ENCODE measurements around the gene SLC35F5. TPM values are rescaled to one million over a fixed set of nuclear protein-coding genes. Genes with fewer than 3 reads are reported as not detected.
"Not testable (repeated sequence)": the region's sequence is repeated elsewhere in the genome, so short reads cannot be mapped to it uniquely, and the experiment has no call there.

Gene SLC35F5
- total RNA-seq, 2 donors from 2014 or later: 29.1 to 29.8 TPM

- Mint-ChIP-seq H3K27ac (no peak overlapping the region), H3K36me3 (ENCODE audit: insufficient read depth in 2 of 2) (no peaks in the 10 kb centered on the region), H3K4me3 (no peak overlapping the region), H3K9me3 (no peaks in the 10 kb centered on the region), H3K27me3 (ENCODE audit: low read depth) (no peaks in the 10 kb centered on the region), H3K4me1 (ENCODE audit: low read depth) (peaks cover 4% of the 10 kb centered on the region)
- DNase-seq (no peak), ATAC-seq (replicated peaks in 1 of 2) (no peak)
These were observed 84.0 kb downstream of the SLC35F5 start for GRCh38 chr2:113672326-113672932.

GRCh38 chr2:113669013-113669412, 87.4 kb downstream of the SLC35F5 start:
- not testable (repeated sequence) for H3K9me3 Mint-ChIP-seq; H3K36me3 Mint-ChIP-seq (ENCODE audit: insufficient read depth in 2 of 2); H3K27me3 Mint-ChIP-seq (ENCODE audit: low read depth); H3K4me3 Mint-ChIP-seq; H3K4me1 Mint-ChIP-seq (ENCODE audit: low read depth); DNase-seq; ATAC-seq (replicated peaks in 1 of 2); H3K27ac Mint-ChIP-seq

- not testable (repeated sequence) for ATAC-seq (replicated peaks in 1 of 2); H3K9me3 Mint-ChIP-seq; H3K36me3 Mint-ChIP-seq (ENCODE audit: insufficient read depth in 2 of 2); H3K27me3 Mint-ChIP-seq (ENCODE audit: low read depth); H3K27ac Mint-ChIP-seq; H3K4me1 Mint-ChIP-seq (ENCODE audit: low read depth); DNase-seq; H3K4me3 Mint-ChIP-seq
These were observed 91.5 kb downstream of the SLC35F5 start for GRCh38 chr2:113664761-113665533.

GRCh38 chr2:113663285-113664060, 93.0 kb downstream of the SLC35F5 start:
- H3K36me3 Mint-ChIP-seq (ENCODE audit: insufficient read depth in 2 of 2); H3K27ac Mint-ChIP-seq; H3K27me3 Mint-ChIP-seq (ENCODE audit: low read depth); ATAC-seq (replicated peaks in 1 of 2); DNase-seq; H3K4me3 Mint-ChIP-seq; H3K4me1 Mint-ChIP-seq (ENCODE audit: low read depth); H3K9me3 Mint-ChIP-seq: not testable (repeated sequence)

Other genes starting within 250 kb of the SLC35F5 start
- 10 to 100 TPM; 11.4 to 12.2 TPM for gene RABL2A, start 129.4 kb downstream of the SLC35F5 start, total RNA-seq
- gene ACTR3, start 133.4 kb upstream of the SLC35F5 start, total RNA-seq: 100 to 1,000 TPM; 490 to 497 TPM

All from activated T-cell treated with anti-CD3 and anti-CD28 coated beads, Interleukin-2, amount 50 U/mL, for 72 hours (primary cell).